Measurements from ENCODE around the gene ACAA1. TPM values are rescaled to one million over a fixed set of nuclear protein-coding genes. Genes with fewer than 3 reads are reported as not detected.

ACAA1 gene
- total and polyA plus RNA-seq, 2 of the 13 experiments (the other 11 are each of a cell fraction or from before 2014, with no cell fraction given), result 60.8 to 188 TPM

- in situ Hi-C loops (cut with HindIII; ENCODE audit: extremely low pct_ligation_motif_present, low pct_unique_long_range_greater_than_20kb), result loop anchor here (25.0 kb wide), 1 partner anchor 329 kb away; the partner anchor contains the start of gene ACVR2B
- 35% methylated on average over 3 of the region's 3 CpGs for WGBS (ENCODE audit: low lambda C conversion rate)
- POLR2A ChIA-PET, result interaction anchor here (1.1 to 6.9 kb wide), 8 partner anchors 9 to 322 kb away, joined by 4 to 87 read pairs (median 10); partner anchors contain the start of genes OXSR1 and XYLB
- peak overlapping the region; percentile 71 for H3K9ac ChIP-seq (ENCODE audit: insufficient read depth, low read depth, low read length)
- peaks cover 13 to 44% of the 10 kb centered on the region in 2 experiments for H3K36me3 ChIP-seq (replicated peaks in 1 of 2; ENCODE audit: control insufficient read depth in 1 of 2, insufficient read depth in 2 of 2, low read length in 2 of 2)
- FAIRE-seq (no peak), DNase-seq (ENCODE audit: low spot score) (no peak), ATAC-seq (no peak)
- intact Hi-C loops (cut with micrococcal nuclease; ENCODE audit: unreplicated experiment), result loop anchor here (2.0 to 10.0 kb wide), 3 partner anchors 16 to 214 kb away; partner anchors contain the start of gene XYLB
- peak overlapping the region; percentile 90 for H3K4me2 ChIP-seq (ENCODE audit: low read depth, low read length)
- peak overlapping the region; percentile 97 for H3K27ac ChIP-seq (ENCODE audit: extremely low read length, insufficient read depth, low read length)
- H3K4me3 ChIP-seq (replicated peaks in 1 of 3; ENCODE audit: insufficient read depth in 1 of 3, low read depth in 2 of 3, low read length in 3 of 3), result peak overlapping the region; percentile 6 to 61 (median 27); a peak in 4 of 6 replicates
- H4K20me1 ChIP-seq (ENCODE audit: insufficient read depth, low read length), result peaks cover 8% of the 10 kb centered on the region
- H3K27me3 ChIP-seq (ENCODE audit: control insufficient read depth in 1 of 2, insufficient read depth in 2 of 2, low read length in 2 of 2), result no peaks in the 10 kb centered on the region; a peak in 1 of 5 replicates
- CTCF ChIA-PET (ENCODE audit: low intra/inter-chr PET ratio, low total read pairs), result no interaction called here
- peaks cover 68% of the 10 kb centered on the region for H3K79me2 ChIP-seq (ENCODE audit: insufficient read depth, low read length)
- TF ChIP-seq BATF2 (CRISPR knock-in tag; IDR thresholded peaks at IDR 0.05) (0 out of 2 replicates have a peak, but pooled peaks have one; percentile 5), RBFOX2 (IDR thresholded peaks at IDR 0.05; ENCODE audit: low read depth, low read length) (peak; percentile 66), PRDM10 (CRISPR knock-in tag; IDR thresholded peaks at IDR 0.05; ENCODE audit: low read depth) (peak; percentile 56; the same call in 1 of the 2 replicates), ZNF75D (CRISPR knock-in tag; IDR thresholded peaks at IDR 0.05; ENCODE audit: borderline replicate concordance) (no peak), ZNF12 (CRISPR knock-in tag; IDR thresholded peaks at IDR 0.05) (no peak), IKZF1 (IDR thresholded peaks at IDR 0.05) (no peak), KDM5A (IDR thresholded peaks at IDR 0.05; ENCODE audit: borderline replicate concordance, low read length) (0 out of 2 replicates have a peak, but pooled peaks have one; percentile 3), ZNF343 (CRISPR knock-in tag; IDR thresholded peaks at IDR 0.05) (no peak), NFYB (CRISPR knock-in tag; IDR thresholded peaks at IDR 0.05) (no peak), PATZ1 (CRISPR knock-in tag; IDR thresholded peaks at IDR 0.05) (no peak), IRX3 (CRISPR knock-in tag; IDR thresholded peaks at IDR 0.05; ENCODE audit: borderline replicate concordance, low read depth) (0 out of 2 replicates have a peak, but pooled peaks have one; percentile 70)
- H3K9me3 ChIP-seq (ENCODE audit: low read length), result no peaks in the 10 kb centered on the region
- peaks cover 77% of the 10 kb centered on the region for H3K4me1 ChIP-seq (ENCODE audit: insufficient read depth, low read length)
- H2AFZ ChIP-seq (ENCODE audit: low read length), result no peak overlapping the region
- no TSS peak for BruUV-seq (replicated peaks)
These were observed 3.7 kb downstream of the ACAA1 start for GRCh38 chr3:38133209-38133556.
